HepG2 (cell line): ENCODE results near the gene MLLT1. TPM values are rescaled to one million over a fixed set of nuclear protein-coding genes. Genes with fewer than 3 reads are reported as not detected.

Source experiments
- ATAC-seq: fragments of 200-7000 bp; cut with Tn5 transposase; 3 replicates; pipeline ENCODE4 v1.9.1; 2020; ENCODE audit warnings: mild to moderate bottlenecking, moderate library complexity
- BruUV-seq: library from RNA; stranded (reverse); fragments of 400-500 nt; replicated peaks from 2 replicates; lab custom pipeline; 2021; lab: Mats Ljungman, UMichigan
- CTCF ChIA-PET: fragments of 300-600 bp; formaldehyde crosslinking; extraction: SDS; loops from one replicate; lab custom pipeline; 2021; ENCODE audit warnings: low total read pairs, inconsistent platforms, low intra/inter-chr PET ratio; lab: Yijun Ruan, JAX
- POLR2A ChIA-PET: fragments of 350-600 bp; sonication (Branson Sonifier 250); formaldehyde crosslinking; loops from one replicate; lab custom pipeline; 2020; ENCODE audit warnings: antibody characterized with exemption, inconsistent platforms; lab: Yijun Ruan, JAX
- DNase-seq: peaks from one replicate; pipeline ENCODE4 v3.0.0-alpha.2; 2015; ENCODE audit warnings: low spot score
- FAIRE-seq: peaks from 3 replicates; lab custom pipeline; 2011; peaks lifted over from hg19 to GRCh38; lab: Jason Lieb, UNC
- H2AFZ ChIP-seq: one replicate; pipeline ENCODE4 v1.6.1; 2011; ENCODE audit warnings: low read length, inconsistent platforms
- H3K27ac ChIP-seq: fragments of 300-600 bp; 3 replicates; pipeline ENCODE4 v1.8.0; 2011; ENCODE audit warnings: mixed run types, mild to moderate bottlenecking, mixed read lengths, low read length, inconsistent platforms; ENCODE audit not compliant: insufficient read depth; ENCODE audit errors: extremely low read length
- H3K27me3 ChIP-seq, 2 experiments: fragments of 200-600 bp in 1 of 2; 2 replicates in 1 of 2; 3 replicates in 1 of 2; pipeline versions ENCODE4 v1.6.0 to v1.8.0; 2011; ENCODE audit warnings: low read length in 2 of 2, mild to moderate bottlenecking in 2 of 2, moderate library complexity in 2 of 2, inconsistent platforms in 1 of 2; ENCODE audit not compliant: insufficient read depth in 2 of 2, control insufficient read depth in 1 of 2
- H3K36me3 ChIP-seq, 2 experiments: fragments of 200-600 bp in 1 of 2; replicated peaks in 1 of 2; 2 replicates in 1 of 2; 3 replicates in 1 of 2; pipeline versions ENCODE4 v1.5.1 to v1.8.0; 2011; ENCODE audit warnings: low read length in 2 of 2, inconsistent platforms in 1 of 2; ENCODE audit not compliant: insufficient read depth in 2 of 2, control insufficient read depth in 1 of 2
- H3K4me1 ChIP-seq: 2 replicates; pipeline ENCODE4 v1.5.1; 2012; ENCODE audit warnings: low read length, inconsistent platforms; ENCODE audit not compliant: insufficient read depth
- H3K4me2 ChIP-seq: 2 replicates; pipeline ENCODE4 v1.6.0; 2011; ENCODE audit warnings: low read depth, low read length, inconsistent platforms
- H3K4me3 ChIP-seq, 3 experiments: fragments of 200-600 bp in 1 of 3; sonication (generic), shearing (Covaris generic) in 1 of 3; replicated peaks in 1 of 3; 2 replicates each; pipeline ENCODE4 v1.5.1; 2011 to 2016; ENCODE audit warnings: low read length in 3 of 3, inconsistent platforms in 2 of 3, low read depth in 2 of 3, mild to moderate bottlenecking in 2 of 3, control low read depth in 1 of 3, mixed read lengths in 1 of 3; ENCODE audit not compliant: insufficient read depth in 1 of 3
- H3K79me2 ChIP-seq: one replicate; pipeline ENCODE4 v1.6.1; 2011; ENCODE audit warnings: low read length, inconsistent platforms; ENCODE audit not compliant: insufficient read depth
- H3K9ac ChIP-seq: 2 replicates; pipeline ENCODE4 v1.6.0; 2011; ENCODE audit warnings: mild to moderate bottlenecking, low read depth, low read length, inconsistent platforms; ENCODE audit not compliant: insufficient read depth
- H3K9me3 ChIP-seq: 2 replicates; pipeline ENCODE4 v1.5.1; 2012; ENCODE audit warnings: mild to moderate bottlenecking, low read length
- H4K20me1 ChIP-seq: 2 replicates; pipeline ENCODE4 v1.6.0; 2011; ENCODE audit warnings: inconsistent platforms, mild to moderate bottlenecking, low read length, moderate library complexity; ENCODE audit not compliant: insufficient read depth
- AGO1 ChIP-seq: fragments of 200-400 bp; formaldehyde crosslinking; IDR thresholded peaks from 2 replicates; pipeline ENCODE4 v1.6.1; 2017; ENCODE audit warnings: mild to moderate bottlenecking, low read depth, low read length, moderate library complexity; ENCODE audit not compliant: poor library complexity, severe bottlenecking
- CEBPB ChIP-seq: IDR thresholded peaks from 2 replicates; pipeline ENCODE4 v1.6.1; 2011; ENCODE audit warnings: low read depth, low read length, improper control_type of control experiment, borderline replicate concordance
- DDIT3 ChIP-seq: sonication (generic); formaldehyde crosslinking; IDR thresholded peaks from 2 replicates; pipeline ENCODE4 v1.4.0; 2020; ENCODE audit warnings: mild to moderate bottlenecking, missing genetic modification reagents
- DZIP1 ChIP-seq: sonication (generic); formaldehyde crosslinking; IDR thresholded peaks from 2 replicates; pipeline ENCODE4 v1.5.0; 2020; ENCODE audit warnings: mild to moderate bottlenecking, missing genetic modification reagents
- ELF4 ChIP-seq: sonication (generic); formaldehyde crosslinking; IDR thresholded peaks from 2 replicates; pipeline ENCODE4 v1.5.0; 2020; ENCODE audit warnings: missing genetic modification reagents, mild to moderate bottlenecking, moderate library complexity, borderline replicate concordance
- HMG20B ChIP-seq: conservative IDR thresholded peaks from 2 replicates; pipeline ENCODE4 v1.6.1; 2016; ENCODE audit warnings: missing genetic modification reagents, missing compliant biosample characterization
- PAXIP1 ChIP-seq: sonication (generic); formaldehyde crosslinking; conservative IDR thresholded peaks from 2 replicates; pipeline ENCODE4 v1.4.0; 2020; ENCODE audit warnings: mild to moderate bottlenecking, missing genetic modification reagents, moderate library complexity
- PHB2 ChIP-seq: fragments of 450-650 bp; IDR thresholded peaks from 2 replicates; pipeline ENCODE4 v1.6.1; 2018; ENCODE audit not compliant: partially characterized antibody
- POLR2A ChIP-seq, 2 experiments: IDR thresholded peaks; 2 replicates each; pipeline ENCODE4 v1.6.1; 2011; ENCODE audit warnings: low read depth in 2 of 2, low read length in 2 of 2, mild to moderate bottlenecking in 1 of 2, moderate library complexity in 1 of 2; ENCODE audit not compliant: insufficient read depth in 1 of 2
- RAD51 ChIP-seq: fragments of 450-650 bp; IDR thresholded peaks from 2 replicates; pipeline ENCODE4 v1.6.1; 2016; ENCODE audit warnings: borderline replicate concordance
- SKI ChIP-seq: fragments of 450-650 bp; IDR thresholded peaks from one replicate; pipeline ENCODE4 v1.6.1; 2018; ENCODE audit warnings: mild to moderate bottlenecking; ENCODE audit not compliant: partially characterized antibody
- SRY ChIP-seq: sonication (generic); formaldehyde crosslinking; IDR thresholded peaks from 2 replicates; pipeline ENCODE4 v1.8.0; 2022; ENCODE audit warnings: mild to moderate bottlenecking, missing genetic modification reagents
- THAP8 ChIP-seq: sonication (generic); formaldehyde crosslinking; IDR thresholded peaks from 2 replicates; pipeline ENCODE4 v1.5.1; 2020; ENCODE audit warnings: missing genetic modification reagents, mild to moderate bottlenecking, borderline replicate concordance
- ZNF136 ChIP-seq: sonication (generic); formaldehyde crosslinking; IDR thresholded peaks from 2 replicates; pipeline ENCODE4 v1.8.1; 2022; ENCODE audit warnings: low read depth, mild to moderate bottlenecking, moderate library complexity, missing genetic modification reagents
- ZNF362 ChIP-seq: sonication (generic); formaldehyde crosslinking; IDR thresholded peaks from 2 replicates; pipeline ENCODE4 v1.4.0; 2020; ENCODE audit warnings: missing genetic modification reagents, mild to moderate bottlenecking, borderline replicate concordance
- ZNF543 ChIP-seq: sonication (generic); formaldehyde crosslinking; IDR thresholded peaks from 2 replicates; pipeline ENCODE4 v1.4.0; 2020; ENCODE audit warnings: mild to moderate bottlenecking, missing genetic modification reagents
- ZNF678 ChIP-seq: sonication (generic); formaldehyde crosslinking; IDR thresholded peaks from 2 replicates; pipeline ENCODE4 v1.4.0; 2020; ENCODE audit warnings: mild to moderate bottlenecking, missing genetic modification reagents
- ZNF83 ChIP-seq: sonication (generic); formaldehyde crosslinking; IDR thresholded peaks from 2 replicates; pipeline ENCODE4 v1.4.0; 2020; ENCODE audit warnings: missing genetic modification reagents, mild to moderate bottlenecking, borderline replicate concordance
- WGBS: methylation state at CpG from one replicate; pipeline ENCODE4 v1.1.6; 2017; ENCODE audit warnings: low lambda C conversion rate; 5-methylcytosine and 5-hydroxymethylcytosine counted together
- in situ Hi-C: cut with HindIII; loops from 2 replicates; pipeline ENCODE4 v1.10.0; 2017; ENCODE audit warnings: low pct_unique_long_range_greater_than_20kb; ENCODE audit not compliant: extremely low pct_ligation_motif_present
- intact Hi-C: fragments of 100-400 bp; cut with micrococcal nuclease; formaldehyde crosslinking; loops from one replicate; pipeline ENCODE4 v1.10.0; 2022; ENCODE audit not compliant: unreplicated experiment
- polyA plus RNA-seq, 8 experiments: library from polyadenylated mRNA; depleted of rRNA in 3 of 8; stranded (reverse) in 7 of 8; unstranded in 1 of 8; fragments of >200 nt; fragmentation: Illumina TruSeq in 4 of 8; extraction: Trizol in 4 of 8; gene quantifications; 2 replicates each; pipeline versions ENCODE4 v1.2.1 to v1.2.3, GENCODE V29; 2011 to 2016; ENCODE audit warnings: low read depth in 4 of 8, missing spikeins in 1 of 8, mixed read lengths in 1 of 8; ENCODE audit not compliant: insufficient read depth in 1 of 8
- total RNA-seq, 5 experiments: library from RNA; depleted of rRNA; stranded (reverse); fragments of >200 nt; fragmentation: Illumina TruSeq; extraction: Trizol; gene quantifications; 2 replicates each; pipeline ENCODE4 v1.2.3, GENCODE V29; 2016; ENCODE audit warnings: low read depth in 1 of 5

The MLLT1 gene
- total and polyA plus RNA-seq, 2 of the 13 experiments (the other 11 are each of a cell fraction or from before 2014, with no cell fraction given) = 11.7 to 12.2 TPM

GRCh38 chr19:6263306-6263705 lies 16.5 kb downstream of the MLLT1 start:
- Histone ChIP-seq H4K20me1 (peaks cover 7% of the 10 kb centered on the region; the same call in 1 of the 2 replicates), H3K4me2 (no peak overlapping the region), H3K9ac (no peak overlapping the region), H3K79me2 (peaks cover 20% of the 10 kb centered on the region), H3K27me3 (no peaks in the 10 kb centered on the region), H3K36me3 (peaks cover 31 to 70% of the 10 kb centered on the region in 2 experiments; a peak in 4 of 5 replicates), H3K9me3 (no peaks in the 10 kb centered on the region), H3K4me3 (no peak overlapping the region), H3K27ac (no peak overlapping the region), H3K4me1 (peaks cover 22% of the 10 kb centered on the region), H2AFZ (no peak overlapping the region)
- in situ Hi-C loops (no loop called here), intact Hi-C loops (no loop called here)
- no peak for ATAC-seq
- ChIA-PET CTCF (no interaction called here), POLR2A (no interaction called here)
- no peak for DNase-seq
- WGBS = 94% methylated on average over 10 of the region's 12 CpGs
- no peak for FAIRE-seq
- BruUV-seq = no TSS peak
- TF ChIP-seq ZNF678 (no peak), PHB2 (no peak), HMG20B (CRISPR knock-in tag) (no peak), ZNF543 (CRISPR knock-in tag) (no peak), DZIP1 (CRISPR knock-in tag) (no peak), DDIT3 (no peak), AGO1 (no peak), CEBPB (no peak), POLR2A (IDR thresholded peaks at IDR 0.05; ENCODE audit: insufficient read depth in 1 of 2, low read depth in 2 of 2, low read length in 2 of 2) (no peak), SRY (CRISPR knock-in tag) (no peak), ZNF362 (CRISPR knock-in tag) (no peak), SKI (no peak), ZNF136 (CRISPR knock-in tag) (no peak), ZNF83 (CRISPR knock-in tag) (no peak), ELF4 (CRISPR knock-in tag) (no peak), THAP8 (CRISPR knock-in tag) (no peak), PAXIP1 (no peak), RAD51 (no peak)
